Measurements from ENCODE around the gene TMEM154.
"Not testable (repeated sequence)": the region's sequence is repeated elsewhere in the genome, so short reads cannot be mapped to it uniquely, and the experiment has no call there.

Gene TMEM154

DNA sequence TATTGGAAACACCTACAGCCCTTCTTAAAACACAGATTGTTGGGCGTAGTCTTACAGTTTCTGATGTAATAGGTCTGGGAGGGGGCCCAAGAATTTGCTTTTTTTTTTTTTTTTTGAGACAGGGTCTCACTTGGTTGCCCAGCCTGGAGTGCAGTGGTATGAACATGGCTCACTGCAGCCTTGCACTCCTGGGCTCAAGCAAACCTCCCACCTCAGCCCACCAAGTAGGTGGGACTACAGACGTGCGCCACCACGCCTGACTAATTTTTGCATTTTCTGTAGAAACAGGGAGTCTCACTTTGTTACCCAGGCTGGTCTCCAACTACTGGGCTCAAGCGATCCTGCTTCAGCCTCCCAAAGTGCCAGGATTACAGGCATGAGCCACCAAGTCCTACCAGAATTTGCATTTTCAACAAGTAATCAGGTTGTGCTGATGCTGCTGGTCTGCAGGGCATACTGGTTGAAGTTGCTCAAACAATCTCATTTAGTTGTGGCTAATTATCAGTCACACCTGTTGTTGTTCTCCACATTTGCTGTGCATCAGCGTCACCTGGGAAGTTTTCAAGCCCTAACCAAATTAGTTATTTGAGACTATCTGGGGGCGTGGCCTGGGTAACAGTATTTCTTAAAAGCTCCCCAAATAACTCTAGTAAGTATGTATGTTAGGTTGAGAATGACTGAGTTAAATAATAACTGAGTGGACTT lies 14.0 kb downstream of the TMEM154 start:
- DNase-seq, result no peak

DNA sequence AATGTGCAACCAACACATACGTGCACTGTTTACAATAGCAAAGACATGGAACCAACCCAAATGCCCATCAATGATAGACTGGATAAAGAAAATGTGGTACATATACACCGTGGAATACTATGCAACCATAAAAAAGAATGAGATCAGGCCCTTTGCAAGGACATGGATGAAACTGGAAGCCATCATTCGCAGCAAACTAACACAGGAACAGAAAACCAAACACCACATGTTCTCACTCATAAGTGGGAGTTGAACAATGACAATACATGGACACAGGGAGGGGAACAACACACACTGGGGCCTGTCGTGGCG lies 15.8 kb downstream of the TMEM154 start:
- DNase-seq, result not testable (repeated sequence)

DNA sequence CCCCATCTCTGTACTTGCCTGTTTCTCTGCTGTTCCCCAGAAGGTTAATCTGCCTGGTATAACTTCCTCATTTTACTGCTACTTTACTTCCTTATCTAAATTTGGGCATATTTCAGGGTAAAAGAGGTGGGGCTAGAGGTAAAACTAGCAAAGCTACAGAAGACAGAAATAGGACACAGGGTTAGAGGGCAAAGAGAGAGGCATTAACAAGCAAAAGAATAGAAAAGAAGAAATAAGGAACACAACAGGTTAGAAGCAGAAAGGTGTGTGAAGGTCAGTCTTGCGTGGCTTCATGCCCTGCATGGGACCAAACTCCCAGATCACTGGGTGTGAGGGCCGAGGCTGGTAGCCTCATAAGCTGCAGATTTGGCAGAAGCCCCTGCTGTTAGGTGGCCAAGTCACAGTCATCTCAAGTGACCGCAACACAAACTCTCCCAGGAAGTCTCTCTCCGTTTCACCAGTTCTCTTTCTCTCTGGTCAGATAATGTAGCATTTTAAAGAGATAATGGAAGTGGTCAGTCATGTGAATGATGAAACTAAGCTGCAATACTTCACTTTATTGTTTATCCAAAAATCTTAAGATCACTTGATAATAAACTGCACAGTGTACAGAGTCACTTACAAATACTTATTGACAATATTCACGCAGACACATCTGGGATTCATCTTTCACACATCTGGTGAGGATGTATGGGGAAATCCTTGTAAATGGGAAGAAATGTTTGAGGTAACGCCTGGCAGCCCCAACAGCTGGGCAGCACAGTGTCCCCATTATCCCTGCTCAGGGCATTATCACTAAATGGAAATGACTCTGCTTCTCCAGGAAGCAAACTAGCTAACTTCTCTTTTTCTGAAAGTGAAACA lies 16.4 kb downstream of the TMEM154 start:
- DNase-seq, result no peak

DNA sequence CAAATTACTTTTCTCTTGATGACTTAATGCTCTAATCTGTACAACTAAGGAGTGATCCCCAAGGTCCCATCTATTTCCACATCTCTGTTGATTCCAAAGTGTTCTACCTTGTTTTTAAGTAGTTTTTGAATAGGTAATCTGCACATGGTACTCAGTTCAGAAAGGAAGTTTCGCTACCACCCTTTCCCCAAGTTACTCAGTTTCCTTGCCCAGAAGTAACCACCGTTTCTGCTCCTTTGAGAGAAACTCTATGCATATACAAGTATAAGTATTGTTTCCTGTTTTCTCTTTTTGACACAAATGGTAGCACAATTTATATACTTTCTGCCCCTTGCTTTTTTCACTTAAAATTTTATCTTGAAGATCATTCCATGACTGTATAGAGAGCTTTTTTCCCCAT lies 18.1 kb downstream of the TMEM154 start:
- DNase-seq, result no peak

DNA sequence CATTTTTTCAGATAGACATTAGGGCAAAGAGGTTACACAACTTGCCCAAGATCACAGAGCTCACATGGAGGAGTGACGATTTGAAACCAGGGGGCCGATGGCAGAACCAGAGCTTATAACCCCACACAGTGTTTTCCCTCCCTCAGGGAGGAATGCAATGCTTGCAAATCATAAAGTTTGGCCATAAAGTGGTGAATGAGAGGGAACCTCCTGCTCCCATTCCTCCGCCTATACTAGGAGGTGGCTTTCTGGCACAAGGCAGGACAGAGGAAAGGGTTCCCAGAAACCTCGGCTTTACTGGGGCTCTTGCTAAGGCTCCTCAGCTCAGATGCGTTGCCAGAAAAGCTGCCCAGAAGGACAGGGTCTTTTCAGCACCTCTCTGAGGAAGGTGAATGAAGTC lies 19.3 kb downstream of the TMEM154 start:
- no peak for DNase-seq

DNA sequence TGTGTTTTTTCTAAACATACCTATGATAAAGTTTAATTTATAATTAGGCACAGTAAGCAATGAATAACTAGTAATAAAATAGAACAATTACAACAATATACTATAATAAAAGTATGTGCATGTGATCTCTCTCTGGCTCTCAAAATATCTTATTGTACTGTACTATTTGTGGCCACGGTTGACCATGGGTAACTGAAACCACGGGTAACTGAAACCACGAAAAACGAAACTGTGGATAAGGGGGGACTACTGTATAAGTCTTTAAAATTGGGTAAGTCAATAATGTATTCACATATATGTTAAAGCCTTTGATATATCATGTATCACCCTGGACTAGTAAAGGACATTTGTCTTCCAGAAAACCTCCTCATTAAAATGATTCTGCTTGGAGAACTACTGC lies 20.0 kb downstream of the TMEM154 start:
- no peak for DNase-seq

DNA sequence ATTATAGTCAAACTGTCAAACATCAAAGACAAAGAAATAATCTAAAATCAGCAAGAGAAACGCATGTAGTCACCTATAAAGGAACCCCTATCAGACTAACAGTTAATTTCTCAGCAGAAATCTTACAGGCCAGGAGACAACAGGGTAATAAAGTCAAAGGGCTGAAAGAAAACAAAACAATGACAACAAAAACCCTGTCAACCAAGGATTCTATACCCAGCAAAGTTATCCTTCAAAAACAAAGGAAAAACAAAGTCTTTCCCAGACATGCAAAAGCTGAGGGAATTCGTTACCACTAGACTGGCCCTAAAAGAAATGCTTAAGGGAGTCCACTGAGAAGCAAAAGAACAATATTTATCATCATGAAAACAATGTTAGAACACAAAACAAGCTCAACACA lies 22.1 kb downstream of the TMEM154 start:
- DNase-seq, result no peak

DNA sequence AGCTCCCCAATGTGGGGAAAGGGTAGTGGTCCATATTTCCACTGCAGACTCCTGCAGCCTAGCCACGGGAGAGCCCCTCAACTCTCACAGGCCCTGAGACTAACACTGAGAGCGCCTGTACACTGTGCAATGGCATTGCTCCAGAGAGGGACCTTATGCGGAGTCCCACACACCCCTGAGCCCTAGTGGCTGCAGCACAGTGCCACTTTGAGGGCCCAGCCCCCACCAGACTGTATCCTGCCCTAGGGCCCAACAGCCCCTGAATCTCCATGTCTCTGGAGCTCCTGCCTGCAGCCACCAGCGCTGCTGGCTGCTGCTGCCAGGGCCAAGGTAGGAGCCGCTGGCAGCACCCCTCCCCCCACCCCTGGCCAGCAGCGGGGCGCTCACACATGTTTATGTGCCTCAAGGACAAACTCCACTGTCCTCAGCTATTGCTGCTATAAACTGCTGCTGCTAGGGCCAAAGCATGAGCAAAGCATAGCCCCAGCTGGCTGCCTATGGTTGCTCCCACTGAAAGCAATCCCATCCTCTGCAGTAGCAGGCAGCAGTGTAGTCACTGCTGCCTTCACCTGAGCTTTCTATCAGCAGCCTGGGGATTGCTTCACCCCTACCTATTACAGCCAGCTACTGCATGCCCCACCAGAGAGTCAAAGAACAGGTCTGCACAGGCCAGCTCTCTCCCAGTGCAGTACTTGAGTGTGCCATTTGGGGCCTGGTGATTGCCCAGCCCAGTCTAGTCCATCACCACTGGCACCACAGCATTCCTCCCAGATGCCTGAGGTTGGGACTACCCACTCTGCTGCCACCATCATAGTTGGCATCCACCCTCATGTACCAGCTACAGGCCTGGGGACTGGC lies 24.3 kb downstream of the TMEM154 start:
- no peak for DNase-seq

DNA sequence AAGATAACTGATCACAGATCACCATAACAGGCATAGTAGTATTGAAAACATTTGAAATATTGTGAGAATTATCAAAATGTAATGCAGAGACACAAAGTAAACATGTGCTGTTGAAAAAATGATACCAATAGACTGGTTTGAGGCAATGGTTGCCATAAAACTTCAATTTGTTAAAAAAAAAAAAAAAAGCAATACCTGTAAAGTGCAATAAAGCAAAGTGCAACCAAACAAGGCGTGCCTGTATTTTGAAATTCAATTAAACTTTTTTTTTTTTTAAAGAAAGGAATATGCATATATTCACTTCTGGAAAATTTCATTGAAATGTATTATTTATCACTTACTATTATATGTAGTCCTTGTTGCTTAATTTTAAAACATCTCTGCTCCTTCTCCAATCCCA lies 27.7 kb downstream of the TMEM154 start:
- no peak for DNase-seq

DNA sequence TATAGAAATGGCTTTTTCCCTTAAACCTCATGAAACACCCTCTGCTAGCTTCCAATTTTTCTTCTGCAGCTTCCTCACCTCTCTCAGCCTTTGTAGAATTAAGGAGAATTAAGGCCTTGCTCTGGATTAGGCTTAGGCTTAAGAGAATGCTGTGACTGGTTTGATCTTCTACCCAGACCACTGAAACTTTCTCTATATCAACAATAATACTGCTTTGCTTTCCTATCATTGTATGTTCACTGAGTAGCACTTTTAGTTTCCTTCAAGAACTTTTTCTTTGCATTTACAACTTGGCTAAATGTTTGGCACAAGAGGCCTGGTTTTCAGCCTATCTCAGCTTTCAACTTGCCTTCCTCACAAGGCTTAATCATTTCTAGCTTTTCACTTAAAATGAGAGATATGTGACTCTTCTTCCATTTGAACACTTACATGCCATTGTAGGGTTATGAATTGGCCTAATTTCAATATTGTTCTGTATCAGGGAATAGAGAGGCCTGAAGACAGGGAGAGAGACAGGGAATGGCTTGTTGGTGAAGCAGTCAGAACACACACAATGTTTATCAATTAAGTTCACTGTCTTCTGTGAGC lies 28.2 kb downstream of the TMEM154 start:
- no peak for DNase-seq

DNA sequence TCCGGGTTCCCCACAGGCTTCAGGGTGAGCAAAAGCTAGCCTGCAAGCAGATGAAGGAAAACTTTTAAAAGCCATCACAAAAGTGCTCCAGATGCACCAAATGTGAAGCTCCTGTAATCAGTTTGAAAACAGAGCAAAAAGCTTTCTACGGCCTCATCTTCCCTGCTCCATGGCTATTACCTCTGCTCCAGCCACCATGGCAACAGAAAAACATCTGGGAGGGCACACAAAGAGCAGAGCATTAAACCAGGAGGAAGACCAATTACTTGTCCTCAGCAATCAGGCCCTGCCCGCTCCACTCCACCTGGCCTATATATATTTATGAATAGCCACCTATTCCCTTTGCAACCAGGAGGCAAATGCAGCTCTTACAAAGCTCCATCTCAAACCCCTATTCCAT lies 33.6 kb downstream of the TMEM154 start:
- no peak for DNase-seq

DNA sequence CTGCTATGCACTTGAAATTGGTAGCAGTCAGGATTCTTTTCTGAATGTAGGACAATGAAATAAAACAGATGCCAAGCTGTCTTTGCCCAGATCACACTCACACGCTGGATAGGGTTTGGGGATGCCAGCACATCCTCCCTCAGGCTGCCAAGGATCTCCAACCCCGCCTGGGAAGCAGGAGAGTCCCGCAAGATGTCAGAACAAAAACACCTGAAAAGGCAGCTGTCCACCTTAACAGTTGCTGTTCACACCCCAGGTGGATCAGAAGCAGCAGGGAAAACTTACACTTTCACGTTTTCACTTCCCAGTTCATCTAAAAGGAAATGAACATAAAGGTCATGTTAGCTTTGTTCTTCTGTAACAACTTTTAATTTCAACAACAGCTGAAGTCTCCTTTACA lies 35.7 kb downstream of the TMEM154 start:
- DNase-seq, result no peak

DNA sequence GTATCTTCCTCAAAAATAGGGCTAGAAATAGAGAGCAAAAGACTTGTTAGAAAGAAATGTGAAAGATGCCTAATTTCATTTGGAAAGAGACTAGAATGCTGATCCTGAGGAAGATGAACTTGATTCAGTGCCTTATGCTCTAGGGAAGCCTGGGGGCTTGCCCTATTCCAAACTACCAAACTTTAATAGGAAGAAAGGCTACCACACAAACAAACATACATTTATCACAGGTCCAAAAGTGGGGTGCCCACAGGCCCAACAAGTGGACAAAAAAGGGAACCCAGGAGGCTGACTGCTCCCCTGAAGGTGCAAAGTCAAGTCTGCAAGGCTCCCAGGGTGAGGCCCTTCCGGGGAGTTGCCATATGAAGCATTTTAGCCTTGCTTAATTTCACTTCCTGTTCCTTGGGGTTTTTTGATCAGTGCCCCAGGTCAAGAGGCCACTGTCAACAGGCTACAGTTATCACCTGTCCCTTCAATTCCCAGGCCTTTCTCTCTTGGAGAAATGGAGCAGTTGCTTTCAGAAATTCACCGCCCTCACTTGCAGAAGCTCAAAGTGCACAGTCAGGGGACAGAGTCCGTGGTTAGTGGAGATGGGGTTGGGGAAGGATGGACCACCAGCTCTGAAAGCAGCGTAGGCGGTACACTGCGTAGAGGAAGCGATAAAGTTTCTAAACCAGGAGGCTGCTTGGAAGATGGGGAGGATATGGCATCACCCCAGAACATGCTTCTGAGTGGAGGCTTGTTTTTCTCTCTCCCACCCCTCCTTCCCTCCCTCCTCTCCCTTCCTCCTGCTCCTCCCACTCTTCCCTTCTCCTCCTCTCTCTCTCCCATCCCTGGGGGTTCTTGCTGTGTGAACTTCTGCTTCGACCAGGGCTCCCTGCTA lies 36.4 kb downstream of the TMEM154 start:
- no peak for DNase-seq

DNA sequence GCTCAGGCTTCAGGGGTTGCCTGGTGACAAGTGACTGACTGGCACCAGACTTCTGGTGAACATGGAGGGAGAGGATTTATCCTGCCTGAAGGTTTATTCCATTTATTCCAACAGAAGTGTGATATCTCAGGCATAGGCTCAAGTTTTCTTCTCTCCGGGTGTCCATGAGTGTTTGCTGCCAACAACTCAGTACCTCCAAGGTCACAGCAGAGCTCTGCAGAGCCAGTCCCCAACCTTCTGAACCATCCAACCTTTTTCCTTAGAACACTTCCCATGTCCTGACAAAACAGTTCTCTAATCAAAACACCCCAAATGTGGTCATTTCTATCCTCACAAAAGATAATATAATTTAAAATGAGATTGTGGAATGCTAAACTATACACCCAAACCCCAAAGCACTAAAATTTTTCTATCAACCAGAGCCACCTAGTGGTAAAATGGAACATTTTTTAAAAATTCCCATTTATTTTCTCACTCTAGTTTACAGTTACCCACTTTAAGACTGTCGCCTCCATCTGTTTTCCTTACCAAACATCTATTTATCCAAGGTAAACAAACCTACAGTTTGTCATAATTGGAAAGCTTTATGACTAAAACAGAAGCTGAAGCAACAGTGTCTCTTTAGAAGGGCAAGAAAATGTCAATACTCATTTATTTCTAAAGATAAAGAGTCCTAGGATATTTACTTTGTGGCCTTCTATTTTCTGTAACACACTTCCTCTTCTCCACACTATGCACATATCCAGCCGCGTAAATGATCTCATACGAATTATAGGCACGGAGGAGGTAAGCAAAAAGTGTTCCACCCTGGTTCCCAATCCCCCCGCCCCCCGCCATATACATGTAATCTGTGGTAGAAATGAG lies 39.5 kb downstream of the TMEM154 start:
- DNase-seq, result no peak

DNA sequence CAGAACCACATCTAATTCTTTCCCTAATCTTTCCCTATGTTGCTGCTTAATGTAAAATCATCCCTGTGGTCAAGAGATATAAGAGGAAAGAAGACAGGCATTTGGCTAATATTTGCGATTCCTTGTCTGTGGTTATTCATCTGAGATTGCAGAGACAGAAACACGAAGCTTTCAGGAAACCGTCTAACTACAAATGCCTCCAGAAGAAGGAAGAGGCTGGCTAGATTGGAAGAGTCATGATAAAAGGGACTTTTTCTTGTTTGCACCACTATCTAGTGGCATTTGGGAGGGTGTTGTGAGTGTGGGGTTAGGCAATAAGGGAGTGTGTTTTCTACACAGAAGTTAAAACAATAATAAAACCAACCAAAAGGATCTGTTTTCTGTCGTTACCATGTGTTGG lies 43.9 kb downstream of the TMEM154 start:
- no peak for DNase-seq

DNA sequence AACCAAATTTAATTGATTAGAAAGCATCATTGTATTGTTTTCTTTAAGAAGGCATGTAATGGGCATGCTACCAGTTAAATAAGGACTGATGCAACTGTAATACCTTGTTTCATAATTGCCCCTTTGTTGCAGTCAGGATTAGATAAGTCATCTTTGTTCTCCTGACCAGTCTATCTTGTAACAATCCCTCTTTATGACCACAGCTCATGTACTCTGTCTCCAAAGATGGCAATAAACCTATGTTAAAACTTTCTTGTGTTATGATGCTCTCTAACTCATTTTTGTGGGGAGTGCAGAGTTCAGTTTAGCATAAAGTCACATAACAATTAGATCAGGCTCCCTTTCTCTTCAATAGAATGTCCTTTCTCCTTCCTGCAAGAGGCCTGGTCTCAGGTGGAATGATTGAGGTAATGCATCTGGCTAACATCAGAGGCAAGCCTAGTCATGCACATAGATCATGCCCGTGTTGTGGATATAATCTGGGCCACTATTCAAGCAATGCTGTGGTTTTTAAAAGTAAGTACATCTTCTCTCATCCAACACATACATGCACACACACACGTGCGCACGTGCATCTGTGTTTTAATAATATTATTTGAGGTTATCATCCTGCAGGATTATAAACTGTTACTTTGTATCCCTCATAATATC lies 45.6 kb downstream of the TMEM154 start:
- DNase-seq, result no peak

DNA sequence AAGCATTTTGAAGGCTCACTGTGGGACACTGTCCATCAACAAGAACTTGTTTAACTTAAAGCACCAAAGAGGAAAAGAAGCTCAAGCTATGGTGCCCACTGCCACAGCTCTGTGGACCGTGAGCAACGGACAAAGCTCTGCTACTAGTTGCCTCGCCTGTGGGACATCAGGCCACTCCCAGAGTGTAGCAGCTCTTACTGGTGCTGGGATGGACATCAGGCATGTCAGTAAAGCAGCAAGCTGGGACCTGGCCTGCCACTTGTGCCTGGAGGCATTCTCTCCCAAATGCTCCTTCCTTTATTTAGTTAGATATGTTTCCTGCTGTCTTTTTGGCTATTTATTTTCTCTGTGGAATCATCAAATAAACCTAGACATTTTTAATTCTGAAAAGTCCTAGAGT lies 46.7 kb downstream of the TMEM154 start:
- DNase-seq, result no peak

DNA sequence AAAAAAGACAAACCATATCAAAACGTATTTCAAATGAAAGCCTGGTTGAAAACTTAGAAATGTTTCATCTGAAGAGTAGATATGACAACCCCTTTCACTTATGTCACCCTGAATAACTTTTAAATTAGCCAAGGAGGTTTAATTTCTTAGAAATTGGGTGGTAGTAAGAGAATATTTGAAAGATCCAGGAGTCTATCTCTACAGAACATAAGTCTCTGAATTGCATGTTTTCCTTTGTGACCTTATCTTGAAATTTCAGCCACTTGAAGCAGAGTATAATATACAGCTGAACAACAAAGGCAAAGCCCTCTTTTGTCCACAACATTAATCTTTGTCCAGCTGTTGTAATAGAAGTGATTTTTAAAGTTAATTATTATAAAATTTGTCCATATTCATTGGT lies 49.5 kb downstream of the TMEM154 start:
- DNase-seq, result no peak

DNA sequence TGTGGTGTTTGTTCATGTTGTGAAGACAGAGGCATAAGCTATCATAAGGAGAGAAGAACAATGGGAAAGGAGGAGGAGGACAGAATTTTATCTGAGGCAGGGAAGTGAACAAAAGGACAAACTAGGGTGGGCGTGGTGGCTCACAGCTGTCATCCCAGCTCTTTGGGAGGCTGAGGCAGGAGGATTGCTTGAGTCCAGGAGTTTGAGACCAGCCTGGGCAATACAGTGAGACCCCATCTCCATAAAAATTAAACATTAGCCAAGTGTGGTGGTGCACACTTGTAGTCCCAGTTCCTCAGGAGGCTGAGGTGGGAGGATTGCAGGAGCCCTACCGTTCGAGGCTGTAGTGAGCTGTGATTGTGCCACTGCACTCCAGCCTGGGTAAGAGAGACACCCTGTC lies 49.9 kb downstream of the TMEM154 start:
- no peak for DNase-seq

DNA sequence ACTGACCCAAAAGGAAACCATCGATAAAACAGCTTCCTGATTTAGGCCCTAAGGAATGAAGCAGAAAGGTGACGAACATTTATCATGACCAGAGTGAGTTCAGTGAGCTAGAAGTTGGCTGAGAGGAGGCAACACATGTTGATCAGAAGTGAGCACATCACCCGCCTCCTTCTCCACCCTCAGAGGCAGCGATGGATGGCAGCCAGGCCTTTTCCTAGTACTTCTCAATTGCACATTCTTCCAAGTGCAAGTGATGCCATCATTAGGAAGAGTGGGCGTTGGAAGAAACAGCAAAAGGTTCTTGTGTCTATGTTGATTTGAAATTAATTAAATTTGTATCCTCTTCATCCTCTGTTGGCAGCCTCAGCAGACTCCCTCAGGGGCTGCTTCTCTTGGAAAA lies 51.7 kb downstream of the TMEM154 start:
- DNase-seq, result no peak

DNA sequence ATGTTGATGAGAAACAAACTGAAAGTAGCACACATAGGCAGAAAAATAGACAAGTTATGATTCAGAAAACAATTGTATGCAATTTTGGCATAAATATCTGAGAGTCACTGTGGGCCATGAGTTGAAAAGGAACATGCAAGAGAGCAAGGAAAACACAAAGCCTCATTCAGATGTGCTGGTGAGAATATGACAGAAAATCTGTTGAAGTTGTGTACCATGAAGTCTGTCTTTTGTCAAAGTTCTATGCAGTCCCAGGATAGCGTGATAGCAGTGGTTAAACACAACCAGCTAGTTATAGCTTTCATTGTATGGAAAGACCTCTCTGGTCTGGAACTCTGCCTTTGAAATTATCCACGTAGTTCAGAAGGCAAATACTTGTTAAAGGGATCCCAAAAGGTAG lies 53.0 kb downstream of the TMEM154 start:
- no peak for DNase-seq
